Ovary (tissue), 9 donors: ENCODE results near the gene ZNF341. TPM values are rescaled to one million over a fixed set of nuclear protein-coding genes. Genes with fewer than 3 reads are reported as not detected.

ENCODE experiments used
- DNase-seq, 5 donors: peaks; one replicate each; pipeline ENCODE4 v3.0.0-alpha.2; 2019 to 2020
- H3K27ac ChIP-seq, 2 donors: fragments of 200-600 bp; one replicate each; pipeline versions ENCODE4 v1.5.1 to v1.8.0; 2019 to 2022
- H3K27me3 ChIP-seq: fragments of 200-600 bp; one replicate; pipeline ENCODE4 v1.8.0; 2022
- H3K36me3 ChIP-seq: fragments of 200-600 bp; sonication (generic); one replicate; pipeline ENCODE4 v1.5.1; 2019
- H3K4me1 ChIP-seq: one replicate; pipeline ENCODE4 v1.8.1; 2013; ENCODE audit warnings: mild to moderate bottlenecking, moderate library complexity; ENCODE audit not compliant: insufficient read depth
- H3K4me3 ChIP-seq: fragments of 200-600 bp; sonication (generic); one replicate; pipeline ENCODE4 v1.5.1; 2017
- H3K9me3 ChIP-seq, 2 donors: fragments of 200-600 bp in 1 of 2; sonication (generic) in 1 of 2; one replicate each; pipeline versions ENCODE4 v1.5.1 to v1.8.1; 2013 to 2019; ENCODE audit warnings: mild to moderate bottlenecking in 1 of 2, moderate library complexity in 1 of 2
- EP300 ChIP-seq: sonication (generic); formaldehyde crosslinking; IDR thresholded peaks from one replicate; pipeline ENCODE4 v1.6.1; 2017; ENCODE audit warnings: antibody characterized with exemption
- POLR2A ChIP-seq: fragments of 450-650 bp; IDR thresholded peaks from one replicate; pipeline ENCODE4 v1.6.1; 2017; ENCODE audit warnings: antibody characterized with exemption, mild to moderate bottlenecking, moderate library complexity
- WGBS, 3 donors: extraction: QIAGEN DNeasy Blood & Tissue Kit in 1 of 3; methylation state at CpG; one replicate each; pipeline versions ENCODE4 v1.1.5 to v1.1.7; 2013 to 2017; 5-methylcytosine and 5-hydroxymethylcytosine counted together
- intact Hi-C, 4 donors: fragments of 100-400 bp; cut with DNase I; formaldehyde crosslinking; loops; one replicate each; pipeline versions ENCODE4 v1.11.0 to v1.15.1; 2022 to 2023
- polyA plus RNA-seq, 2 donors: library from polyadenylated mRNA; stranded (reverse); fragments of 200-250 nt in 1 of 2; fragments of 350-450 nt in 1 of 2; fragmentation: Illumina TruSeq in 1 of 2; extraction: RNeasy Lipid Tissue Mini Kit (QIAGEN cat#74804) in 1 of 2; gene quantifications; one replicate each; pipeline ENCODE4 v1.2.3, GENCODE V29; 2013 to 2014
- total RNA-seq, 7 donors: library from RNA; depleted of rRNA in 2 of 7; stranded (reverse); fragments of >200 nt in 2 of 7; fragmentation: NEBNext Ultra II Directional in 3 of 7; extraction: Animal tissue kit (Norgen Biotek cat#: 25700) in 3 of 7; gene quantifications; one replicate each; pipeline versions ENCODE4 v1.1.0 to v1.2.4, GENCODE V29; 2016 to 2023
- TF ChIP-seq, protein P1 (sequence below), 3 donors: fragments of 450-650 bp in 2 of 3; fragments of 200-600 bp in 1 of 3; IDR thresholded peaks; one replicate each; pipeline versions ENCODE4 v1.5.1 to v1.8.0; 2016 to 2022; ENCODE audit warnings: antibody characterized with exemption in 3 of 3, mild to moderate bottlenecking in 1 of 3
- donor health status: DM: no; HTN: no; CAD: no; lungs with moderate emphysema.
- donor health status: DM: no; HTN: no; CAD: no.
- donor health status: Bipolar disorder and iron deficiency.
- donor health status: DM: yes; HTN: yes; CAD: no.
- donor health status: DM: no; HTN: no; CAD: no.
- donor health status: DM: yes; HTN: yes; CAD: no.

ZNF341 gene
- total and polyA plus RNA-seq, 9 donors, result 1.2 to 3.8 (median 1.6) TPM

DNA sequence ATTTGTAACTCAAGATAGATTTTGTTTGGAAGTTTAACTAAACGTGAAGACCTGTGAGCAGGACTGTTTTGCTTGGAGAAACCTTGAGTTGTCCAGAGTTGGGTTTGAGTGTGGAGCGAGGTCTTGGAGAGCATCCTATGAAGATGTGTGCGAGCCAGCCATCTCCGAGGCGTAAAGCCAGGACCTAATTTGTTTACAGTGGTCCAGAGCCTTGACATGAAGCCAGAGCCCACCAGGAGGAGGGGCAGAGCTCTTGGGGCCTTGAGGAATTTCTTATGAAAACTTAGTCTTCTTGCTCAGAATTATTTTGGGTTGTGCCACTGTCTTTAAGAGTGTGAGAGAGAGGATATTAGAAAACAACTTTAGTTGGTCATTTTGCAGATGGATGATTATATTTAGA, 85.6 kb downstream of the ZNF341 start:
- Histone ChIP-seq H3K4me3 (no peak overlapping the region), H3K4me1 (peaks cover 21% of the 10 kb centered on the region), H3K27me3 (no peaks in the 10 kb centered on the region), H3K27ac (no peak overlapping the region), H3K9me3 (no peaks in the 10 kb centered on the region), H3K36me3 (no peaks in the 10 kb centered on the region)
- 12 to 30% (median 14%) methylated on average over 5 of the region's 5 CpGs for WGBS, 3 donors
- DNase-seq, result peak in 2 of 5 donors; percentile 36 to 58
- no peak for TF ChIP-seq POLR2A
- TF ChIP-seq, protein P1, sequence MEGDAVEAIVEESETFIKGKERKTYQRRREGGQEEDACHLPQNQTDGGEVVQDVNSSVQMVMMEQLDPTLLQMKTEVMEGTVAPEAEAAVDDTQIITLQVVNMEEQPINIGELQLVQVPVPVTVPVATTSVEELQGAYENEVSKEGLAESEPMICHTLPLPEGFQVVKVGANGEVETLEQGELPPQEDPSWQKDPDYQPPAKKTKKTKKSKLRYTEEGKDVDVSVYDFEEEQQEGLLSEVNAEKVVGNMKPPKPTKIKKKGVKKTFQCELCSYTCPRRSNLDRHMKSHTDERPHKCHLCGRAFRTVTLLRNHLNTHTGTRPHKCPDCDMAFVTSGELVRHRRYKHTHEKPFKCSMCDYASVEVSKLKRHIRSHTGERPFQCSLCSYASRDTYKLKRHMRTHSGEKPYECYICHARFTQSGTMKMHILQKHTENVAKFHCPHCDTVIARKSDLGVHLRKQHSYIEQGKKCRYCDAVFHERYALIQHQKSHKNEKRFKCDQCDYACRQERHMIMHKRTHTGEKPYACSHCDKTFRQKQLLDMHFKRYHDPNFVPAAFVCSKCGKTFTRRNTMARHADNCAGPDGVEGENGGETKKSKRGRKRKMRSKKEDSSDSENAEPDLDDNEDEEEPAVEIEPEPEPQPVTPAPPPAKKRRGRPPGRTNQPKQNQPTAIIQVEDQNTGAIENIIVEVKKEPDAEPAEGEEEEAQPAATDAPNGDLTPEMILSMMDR (IDR thresholded peaks at IDR 0.05), result no peak
- no peak for TF ChIP-seq EP300
- intact Hi-C loops, result loop anchor here in 1 of 4 donors (10.0 kb wide), 1 partner anchor 143 kb away; the partner anchor contains the start of gene NECAB3

- Histone ChIP-seq H3K27me3 (no peaks in the 10 kb centered on the region), H3K4me1 (peaks cover 14% of the 10 kb centered on the region), H3K4me3 (no peak overlapping the region), H3K27ac (no peak overlapping the region), H3K36me3 (no peaks in the 10 kb centered on the region), H3K9me3 (no peaks in the 10 kb centered on the region)
- no peak for DNase-seq
- TF ChIP-seq POLR2A, result no peak
- TF ChIP-seq, protein P1 (IDR thresholded peaks at IDR 0.05), result no peak
- no peak for TF ChIP-seq EP300
- 100% methylated on average over 1 of the region's 1 CpG for WGBS, 3 donors
- intact Hi-C loops, result loop anchor here in 1 of 4 donors (10.0 kb wide), 1 partner anchor 145 kb away; the partner anchor contains the start of gene NECAB3
Observed at GRCh38 chr20:33819456-33819855, 87.7 kb downstream of the ZNF341 start.

DNA sequence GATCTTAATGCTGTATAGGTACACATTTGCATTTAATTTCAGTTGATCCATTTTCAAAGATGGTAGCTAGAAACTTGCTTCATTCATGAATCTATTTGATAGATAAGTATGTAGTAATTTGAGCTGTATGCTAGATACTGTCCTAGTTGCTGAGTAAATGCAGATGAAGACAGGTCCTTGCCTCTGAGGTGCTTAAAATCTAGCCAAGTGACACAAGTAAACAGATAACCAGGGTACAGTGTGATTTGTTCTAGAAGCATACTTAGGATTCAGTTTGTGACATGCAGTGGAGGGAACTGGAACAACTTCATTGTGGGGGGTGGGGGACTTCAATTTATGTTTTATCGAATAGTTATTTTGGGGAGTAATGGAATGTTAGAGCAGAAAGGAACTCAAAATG, 88.6 kb downstream of the ZNF341 start:
- no peak overlapping the region for H3K27ac ChIP-seq
- no peaks in the 10 kb centered on the region for H3K9me3 ChIP-seq
- no peak overlapping the region for H3K4me3 ChIP-seq
- 83 to 88% (median 85%) methylated on average over 1 of the region's 1 CpG for WGBS, 3 donors
- TF ChIP-seq EP300 (no peak), POLR2A (no peak)
- TF ChIP-seq, protein P1 (IDR thresholded peaks at IDR 0.05), result no peak
- intact Hi-C loops, result no loop called here
- no peak for DNase-seq
- H3K27me3 ChIP-seq, result no peaks in the 10 kb centered on the region
- H3K4me1 ChIP-seq, result peaks cover 20% of the 10 kb centered on the region
- no peaks in the 10 kb centered on the region for H3K36me3 ChIP-seq

- Histone ChIP-seq H3K9me3 (no peaks in the 10 kb centered on the region), H3K4me1 (peaks cover 27% of the 10 kb centered on the region), H3K36me3 (no peaks in the 10 kb centered on the region), H3K4me3 (no peak overlapping the region), H3K27ac (no peak overlapping the region), H3K27me3 (no peaks in the 10 kb centered on the region)
- intact Hi-C loops, result no loop called here
- WGBS, 3 donors, result 53 to 61% (median 56%) methylated on average over 4 of the region's 4 CpGs
- DNase-seq, result no peak
- TF ChIP-seq POLR2A (no peak), EP300 (no peak)
- TF ChIP-seq, protein P1 (IDR thresholded peaks at IDR 0.05), result no peak
Observed at GRCh38 chr20:33821270-33821836, 89.6 kb downstream of the ZNF341 start.
